Lower lobe of right lung (tissue), 2 donors: ENCODE data around the gene ITPKC. TPM values are rescaled to one million over a fixed set of nuclear protein-coding genes. Genes with fewer than 3 reads are reported as not detected.
A peak's percentile ranks its signal among the peaks of the same experiment; 100 is the strongest.
"Not testable (repeated sequence)": the region's sequence is repeated elsewhere in the genome, so short reads cannot be mapped to it uniquely, and the experiment has no call there.

Source experiments
- ATAC-seq, 2 donors: fragments of 200-7000 bp; cut with Tn5 transposase; one replicate each; pipeline ENCODE4 v1.9.1; 2020 to 2022; ENCODE audit warnings: mild to moderate bottlenecking in 2 of 2, moderate library complexity in 2 of 2
- DNase-seq: peaks from one replicate; pipeline ENCODE4 v3.0.0-alpha.2; 2020
- H3K27ac ChIP-seq: fragments of 200-600 bp; one replicate; pipeline ENCODE4 v1.8.0; 2022
- H3K27me3 ChIP-seq: fragments of 200-600 bp; one replicate; pipeline ENCODE4 v1.8.0; 2022; ENCODE audit warnings: low read depth
- H3K36me3 ChIP-seq: fragments of 200-600 bp; one replicate; pipeline ENCODE4 v1.8.0; 2022; ENCODE audit warnings: mild to moderate bottlenecking
- H3K4me1 ChIP-seq: fragments of 200-600 bp; one replicate; pipeline ENCODE4 v1.8.0; 2022
- H3K4me3 ChIP-seq: fragments of 200-600 bp; one replicate; pipeline ENCODE4 v1.8.0; 2022; ENCODE audit warnings: mild to moderate bottlenecking
- H3K9me3 ChIP-seq: fragments of 200-600 bp; one replicate; pipeline ENCODE4 v1.8.0; 2022
- CTCF ChIP-seq: fragments of 200-600 bp; IDR thresholded peaks from one replicate; pipeline ENCODE4 v1.8.0; 2022; ENCODE audit warnings: antibody characterized with exemption, mild to moderate bottlenecking
- intact Hi-C: fragments of 100-400 bp; cut with DNase I; formaldehyde crosslinking; loops from one replicate; pipeline ENCODE4 v1.11.0; 2022
- total RNA-seq: library from RNA; stranded (reverse); fragmentation: NEBNext Ultra II Directional; extraction: Animal tissue kit (Norgen Biotek cat#: 25700); gene quantifications from one replicate; pipeline ENCODE4 v1.2.1, GENCODE V29; 2021
- donor health status: DM: no; HTN: yes; CAD: no; lungs with severe emphysema.

Gene ITPKC
- total RNA-seq, 1 donor from 2014 or later: 34.9 TPM

GRCh38 chr19:40763526-40763925, 46.6 kb downstream of the ITPKC start:
- Histone ChIP-seq H3K4me3 (no peak overlapping the region), H3K27ac (no peak overlapping the region), H3K4me1 (no peaks in the 10 kb centered on the region), H3K27me3 (no peaks in the 10 kb centered on the region), H3K9me3 (no peaks in the 10 kb centered on the region), H3K36me3 (peaks cover 87% of the 10 kb centered on the region)
- no peak for TF ChIP-seq CTCF
- intact Hi-C loops: no loop called here
- no peak for DNase-seq
- ATAC-seq: no peak

GRCh38 chr19:40763963-40764362, 47.1 kb downstream of the ITPKC start:
- H3K36me3 ChIP-seq: peaks cover 82% of the 10 kb centered on the region
- intact Hi-C loops: no loop called here

GRCh38 chr19:40766385-40766784, 49.5 kb downstream of the ITPKC start:
- H3K4me3 ChIP-seq, H3K9me3 ChIP-seq, H3K27me3 ChIP-seq, H3K4me1 ChIP-seq, ATAC-seq, intact Hi-C loops, H3K27ac ChIP-seq, DNase-seq: not testable (repeated sequence)
- peaks cover 58% of the 10 kb centered on the region for H3K36me3 ChIP-seq

More at GRCh38 chr19:40763963-40764362, 47.1 kb downstream of the ITPKC start:
- no peak for DNase-seq
- no peak for ATAC-seq
- Histone ChIP-seq H3K27ac (no peak overlapping the region), H3K27me3 (no peaks in the 10 kb centered on the region), H3K9me3 (no peaks in the 10 kb centered on the region), H3K4me1 (no peaks in the 10 kb centered on the region), H3K4me3 (no peak overlapping the region)
- TF ChIP-seq CTCF: no peak

GRCh38 chr19:40768869-40769268, 52.0 kb downstream of the ITPKC start:
- intact Hi-C loops: no loop called here
- H3K27ac ChIP-seq: no peak overlapping the region
- no peaks in the 10 kb centered on the region for H3K27me3 ChIP-seq
- TF ChIP-seq CTCF: no peak
- no peak overlapping the region for H3K4me3 ChIP-seq
- ATAC-seq: peak; percentile 83 to 93
- H3K4me1 ChIP-seq: no peaks in the 10 kb centered on the region
- peaks cover 37% of the 10 kb centered on the region for H3K36me3 ChIP-seq
- DNase-seq: no peak
- H3K9me3 ChIP-seq: no peaks in the 10 kb centered on the region

GRCh38 chr19:40771101-40771862, 54.4 kb downstream of the ITPKC start:
- H3K27me3 ChIP-seq, intact Hi-C loops, DNase-seq, H3K27ac ChIP-seq, H3K4me1 ChIP-seq, H3K9me3 ChIP-seq, H3K4me3 ChIP-seq, ATAC-seq: not testable (repeated sequence)
- H3K36me3 ChIP-seq: peaks cover 13% of the 10 kb centered on the region

- H3K27ac ChIP-seq: no peak within 1 kb of the TSS
- intact Hi-C loops: no loop called here
- TF ChIP-seq CTCF: no peak
- H3K4me3 ChIP-seq: no peak within 1 kb of the TSS
- peaks cover 22% of the 10 kb centered on the region for H3K4me1 ChIP-seq
- peaks cover 3% of the 10 kb centered on the region for H3K36me3 ChIP-seq
- H3K27me3 ChIP-seq: no peaks in the 10 kb centered on the region
- no peak for DNase-seq
- no peaks in the 10 kb centered on the region for H3K9me3 ChIP-seq
- ATAC-seq: no peak
Measured at GRCh38 chr19:40774916-40775631, 58.2 kb downstream of the ITPKC start, which contains the start of gene MIA. Gene MIA (plus strand): TSS chr19:40775521. CDS start chr19:40775543, 22 bp downstream.
